T47D (cell line): ENCODE measurements around the gene FAM135A.
A peak's percentile ranks its signal among the peaks of the same experiment; 100 is the strongest.
"Not testable (repeated sequence)": the region's sequence is repeated elsewhere in the genome, so short reads cannot be mapped to it uniquely, and the experiment has no call there.

Experiments
- DNase-seq, 2 experiments: peaks; one replicate each; pipeline versions ENCODE4 v3.0.0 to v3.0.0-alpha.2; 2011 to 2012; ENCODE audit warnings: low read depth in 1 of 2, low spot score in 1 of 2
- JUND ChIP-seq: IDR thresholded peaks from 2 replicates; pipeline ENCODE4 v1.6.1; 2012; ENCODE audit warnings: low read depth
- in situ Hi-C: cut with HindIII; loops from 2 replicates; pipeline ENCODE4 v1.10.0; 2016; ENCODE audit warnings: low sequenced_read_pairs, low pct_unique_long_range_greater_than_20kb

The FAM135A gene

GRCh38 chr6:70508953-70509352 lies 95.6 kb downstream of the FAM135A start:
- TF ChIP-seq JUND, result no peak
- in situ Hi-C loops, result no loop called here
- no peak for DNase-seq

- in situ Hi-C loops, result no loop called here
- DNase-seq, result no peak
- no peak for TF ChIP-seq JUND
Observed at GRCh38 chr6:70510600-70510999, 97.3 kb downstream of the FAM135A start.

DNA sequence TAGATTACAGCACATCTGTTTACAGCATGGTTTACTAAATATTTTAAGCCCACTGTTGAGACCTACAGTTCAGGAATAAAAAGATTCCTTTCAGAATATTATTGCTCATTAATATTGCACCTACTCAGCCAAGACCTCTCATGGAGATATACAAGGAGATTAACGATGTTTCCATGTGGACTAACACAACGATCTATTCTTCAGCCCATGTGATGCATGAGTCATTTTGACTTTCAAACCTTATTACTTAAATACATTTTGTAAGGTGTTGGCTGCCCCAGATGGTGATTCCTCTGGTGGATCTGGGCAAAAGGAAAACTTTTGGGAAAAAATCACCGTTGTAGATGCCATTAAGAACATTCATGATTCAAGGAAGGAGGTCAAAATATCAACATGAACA lies 105.4 kb downstream of the FAM135A start:
- DNase-seq, result no peak
- in situ Hi-C loops, result no loop called here
- TF ChIP-seq JUND, result no peak

- in situ Hi-C loops, result no loop called here
- DNase-seq, result peak; percentile 6 to 41
- no peak for TF ChIP-seq JUND
Observed at GRCh38 chr6:70520575-70520974, 107.3 kb downstream of the FAM135A start.

GRCh38 chr6:70524721-70525286 lies 111.5 kb downstream of the FAM135A start:
- no peak for TF ChIP-seq JUND
- DNase-seq, result peak in 1 of 2 experiments; percentile 32
- in situ Hi-C loops, result no loop called here

- in situ Hi-C loops, result no loop called here
- no peak for DNase-seq
- TF ChIP-seq JUND, result no peak
Observed at GRCh38 chr6:70527071-70527737, 113.9 kb downstream of the FAM135A start.

GRCh38 chr6:70530023-70530422 lies 116.7 kb downstream of the FAM135A start:
- TF ChIP-seq JUND, result no peak
- in situ Hi-C loops, result no loop called here
- DNase-seq, result no peak

DNA sequence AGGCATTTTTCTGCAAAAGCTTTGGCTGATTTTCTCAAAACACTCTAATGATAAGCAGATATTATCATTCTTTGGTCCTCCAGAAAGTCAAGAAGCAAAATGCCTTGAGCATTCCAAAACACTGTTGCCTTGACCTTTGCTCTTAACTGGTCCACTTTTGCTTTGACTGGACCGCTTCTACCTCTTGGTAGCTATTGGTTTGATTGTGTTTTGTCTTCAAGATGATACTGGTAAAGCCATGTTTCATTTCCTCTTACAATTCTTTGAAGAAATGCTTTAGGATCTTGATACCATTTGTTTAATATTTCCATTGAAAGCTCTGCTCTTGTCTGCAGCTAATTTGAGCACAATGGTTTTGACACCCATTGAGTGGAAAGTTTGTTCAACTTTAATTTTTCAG lies 117.8 kb downstream of the FAM135A start:
- in situ Hi-C loops, result no loop called here
- DNase-seq, result no peak
- TF ChIP-seq JUND, result no peak

- in situ Hi-C loops, result no loop called here
- no peak for DNase-seq
- no peak for TF ChIP-seq JUND
Observed at GRCh38 chr6:70537266-70537665, 124.0 kb downstream of the FAM135A start.

DNA sequence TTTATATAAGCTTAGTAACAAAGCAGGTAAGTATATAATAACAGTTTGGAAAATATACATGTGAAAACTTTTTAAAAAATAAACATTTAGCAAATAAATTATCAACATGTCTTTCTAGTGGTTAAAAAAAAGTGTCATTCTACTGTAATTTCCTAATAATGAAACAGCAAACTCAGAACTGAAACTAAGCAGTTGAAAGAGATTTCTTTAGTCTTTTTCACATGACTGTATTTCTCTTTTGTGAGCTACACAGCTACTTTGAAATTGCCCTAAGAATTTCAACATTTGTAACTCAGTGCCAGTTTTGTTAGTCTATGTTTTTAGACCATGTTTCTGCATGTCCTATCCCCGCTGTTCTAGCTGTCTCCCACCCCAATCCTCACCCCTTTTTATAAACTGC lies 125.1 kb downstream of the FAM135A start:
- DNase-seq, result no peak
- in situ Hi-C loops, result no loop called here
- no peak for TF ChIP-seq JUND

DNA sequence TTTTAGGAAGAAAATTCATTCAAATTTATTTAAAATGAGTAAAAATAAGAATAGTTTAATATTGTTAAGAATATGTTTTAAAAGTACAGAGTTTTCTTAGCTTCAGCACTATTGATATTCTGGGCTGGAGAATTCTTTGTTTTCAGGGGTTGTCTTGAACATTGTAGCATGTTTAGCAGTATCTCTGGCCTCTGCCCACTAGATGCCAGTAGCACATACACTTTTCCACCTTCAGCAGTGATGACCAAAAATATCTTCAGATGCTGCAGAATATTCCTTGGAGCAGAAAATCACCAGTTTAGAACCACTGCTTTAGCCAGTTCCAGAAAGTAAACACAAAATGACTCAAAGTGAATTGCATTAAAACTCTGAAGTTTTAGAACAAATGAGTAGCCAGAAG lies 134.0 kb downstream of the FAM135A start:
- DNase-seq, result peak; percentile 17 to 57
- no peak for TF ChIP-seq JUND
- in situ Hi-C loops, result no loop called here

DNA sequence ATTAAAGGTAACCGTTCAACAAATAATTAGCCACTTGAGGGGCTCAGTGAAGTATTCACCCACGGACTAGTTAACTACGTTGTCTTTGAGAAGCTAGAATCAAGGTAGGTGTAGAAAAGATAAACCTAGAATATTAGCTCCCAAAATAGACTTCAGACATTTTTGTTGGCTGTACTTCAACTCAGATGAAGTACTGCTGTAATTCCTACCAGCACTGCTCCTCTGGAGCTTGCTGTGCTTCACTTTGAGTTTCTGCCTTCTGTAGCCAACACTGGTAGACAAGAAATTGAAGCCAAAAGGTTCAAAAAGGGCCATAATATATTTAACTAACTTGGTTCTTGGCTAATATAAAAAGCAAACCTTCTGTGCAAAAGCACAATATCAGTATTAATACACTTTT lies 134.6 kb downstream of the FAM135A start:
- in situ Hi-C loops, result no loop called here
- DNase-seq, result no peak
- no peak for TF ChIP-seq JUND

- in situ Hi-C loops, result no loop called here
- DNase-seq, result no peak
- no peak for TF ChIP-seq JUND
Observed at GRCh38 chr6:70549327-70549726, 136.0 kb downstream of the FAM135A start.

DNA sequence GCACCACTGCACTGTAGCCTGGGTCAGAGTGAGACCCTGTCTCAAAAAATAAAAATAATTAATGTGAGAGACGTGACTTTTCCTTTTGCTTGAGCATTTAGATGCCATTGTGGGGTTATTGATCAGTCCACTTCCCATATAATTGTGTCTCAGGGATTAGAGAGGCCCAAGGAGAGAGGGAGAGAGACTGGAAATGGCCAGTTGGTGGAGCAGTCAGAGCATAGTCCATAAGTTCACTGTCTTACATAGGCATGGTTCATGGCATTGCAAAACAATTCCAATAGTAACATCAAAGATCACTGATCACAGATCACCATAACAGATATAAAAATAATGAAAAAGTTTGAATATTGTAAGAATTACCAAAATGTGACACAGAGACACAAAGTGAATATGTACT lies 138.3 kb downstream of the FAM135A start:
- peak in 1 of 2 experiments; percentile 58 for DNase-seq
- TF ChIP-seq JUND, result no peak

DNA sequence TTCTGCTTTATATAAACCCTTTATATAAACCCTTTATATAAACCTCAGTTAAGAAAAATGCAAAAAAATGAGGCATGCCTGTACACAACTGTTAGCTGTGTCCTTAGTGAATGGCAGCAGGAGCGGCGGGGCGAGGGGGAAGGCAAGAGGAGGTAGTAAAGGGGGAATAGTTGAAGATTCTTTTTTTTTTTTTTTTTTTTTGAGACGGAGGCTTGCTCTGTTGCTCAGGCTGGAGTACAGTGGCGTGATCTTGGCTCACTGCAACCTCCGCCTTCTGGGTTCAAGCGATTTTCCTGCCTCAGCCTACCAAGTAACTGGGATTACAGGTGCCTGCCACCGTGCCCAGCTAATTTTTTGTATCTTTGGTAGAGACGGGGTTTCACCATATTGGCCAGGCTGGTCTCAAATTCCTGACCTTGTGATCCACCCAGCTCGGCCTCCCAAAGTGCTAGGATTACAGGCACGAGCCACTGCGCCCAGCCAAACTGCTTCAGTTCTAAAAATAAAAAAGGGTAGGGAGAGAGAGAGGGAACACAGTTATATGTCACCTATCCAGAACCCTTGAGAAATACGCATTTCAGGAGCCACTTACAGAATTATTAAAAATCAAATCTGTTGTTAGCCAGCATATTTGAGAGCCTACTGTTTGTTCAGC lies 139.1 kb downstream of the FAM135A start:
- in situ Hi-C loops, DNase-seq: not testable (repeated sequence)

More for the DNA sequence above, 138.3 kb downstream of the FAM135A start:
- in situ Hi-C loops, result no loop called here
